Keratinocyte (primary cell): Measurements from ENCODE around the gene FLNB. TPM values are rescaled to one million over a fixed set of nuclear protein-coding genes. Genes with fewer than 3 reads are reported as not detected.

Experiments
- DNase-seq: peaks from one replicate; pipeline ENCODE4 v3.0.0-alpha.2; 2011; ENCODE audit warnings: low read depth, missing footprints, low spot score
- FAIRE-seq: peaks from 2 replicates; lab custom pipeline; 2011; peaks lifted over from hg19 to GRCh38; lab: Jason Lieb, UNC
- H2AFZ ChIP-seq: 2 replicates; pipeline ENCODE4 v1.6.0; 2012; ENCODE audit warnings: low read length, control low read depth, inconsistent platforms; ENCODE audit not compliant: control insufficient read depth
- H3K27ac ChIP-seq: 2 replicates; pipeline ENCODE4 v1.5.1; 2011; ENCODE audit warnings: low read length; ENCODE audit not compliant: control insufficient read depth, insufficient read depth
- H3K27me3 ChIP-seq: 3 replicates; pipeline ENCODE4 v1.6.0; 2011; ENCODE audit warnings: low read length; ENCODE audit not compliant: control insufficient read depth, insufficient read depth; ENCODE audit errors: extremely low read depth
- H3K36me3 ChIP-seq, 2 experiments: 2 replicates in 1 of 2; 3 replicates in 1 of 2; pipeline ENCODE4 v1.5.1; 2011; ENCODE audit warnings: low read length in 2 of 2, mild to moderate bottlenecking in 1 of 2; ENCODE audit not compliant: control insufficient read depth in 2 of 2, insufficient read depth in 2 of 2; ENCODE audit errors: extremely low read depth in 1 of 2
- H3K4me1 ChIP-seq: 3 replicates; pipeline ENCODE4 v1.5.1; 2011; ENCODE audit warnings: low read length; ENCODE audit not compliant: control insufficient read depth, insufficient read depth; ENCODE audit errors: extremely low read depth
- H3K4me2 ChIP-seq: 3 replicates; pipeline ENCODE4 v1.6.0; 2011; ENCODE audit warnings: low read depth, low read length; ENCODE audit not compliant: control insufficient read depth, insufficient read depth; ENCODE audit errors: extremely low read depth
- H3K4me3 ChIP-seq, 3 experiments: fragments of 200-600 bp in 1 of 3; sonication (generic) in 1 of 3; 2 replicates in 2 of 3; 3 replicates in 1 of 3; pipeline ENCODE4 v1.5.1; 2011 to 2016; ENCODE audit warnings: low read length in 3 of 3, mild to moderate bottlenecking in 3 of 3, control low read depth in 2 of 3, inconsistent platforms in 1 of 3, low read depth in 1 of 3, mixed read lengths in 1 of 3, mixed run types in 1 of 3, moderate library complexity in 1 of 3; ENCODE audit not compliant: control insufficient read depth in 2 of 3, insufficient read depth in 2 of 3; ENCODE audit errors: extremely low read depth in 1 of 3
- H3K79me2 ChIP-seq: 2 replicates; pipeline ENCODE4 v1.6.0; 2012; ENCODE audit warnings: low read length; ENCODE audit not compliant: control insufficient read depth, insufficient read depth
- H3K9ac ChIP-seq: 3 replicates; pipeline ENCODE4 v1.6.0; 2011; ENCODE audit warnings: low read length; ENCODE audit not compliant: control insufficient read depth, insufficient read depth; ENCODE audit errors: extremely low read depth
- H3K9me1 ChIP-seq: 3 replicates; pipeline ENCODE4 v1.6.0; 2011; ENCODE audit warnings: low read length; ENCODE audit not compliant: control insufficient read depth, insufficient read depth; ENCODE audit errors: extremely low read depth
- H3K9me3 ChIP-seq: 2 replicates; pipeline ENCODE4 v1.5.1; 2012; ENCODE audit warnings: low read depth, low read length; ENCODE audit not compliant: control insufficient read depth
- H4K20me1 ChIP-seq: 3 replicates; pipeline ENCODE4 v1.6.0; 2011; ENCODE audit warnings: low read length; ENCODE audit not compliant: control insufficient read depth, insufficient read depth; ENCODE audit errors: extremely low read depth
- EZH2 ChIP-seq: IDR thresholded peaks from one replicate; pipeline ENCODE4 v1.6.1; 2012; ENCODE audit warnings: inconsistent platforms, mild to moderate bottlenecking, low read length, moderate library complexity
- dilution Hi-C: fragments of 300-500 bp; cut with MboI; formaldehyde crosslinking; loops from one replicate; pipeline ENCODE4 v1.7.0; 2020; ENCODE audit warnings: low sequenced_read_pairs; ENCODE audit not compliant: extremely low pct_ligation_motif_present
- polyA plus RNA-seq, 5 experiments: library from polyadenylated mRNA; depleted of rRNA in 3 of 5; stranded (reverse) in 3 of 5; stranded (forward) in 1 of 5; unstranded in 1 of 5; fragments of >200 nt; gene quantifications; 1 replicate in 1 of 5; 2 replicates in 3 of 5; 3 replicates in 1 of 5; pipeline versions ENCODE4 v1.2.1 to v1.2.3, GENCODE V29; 2011 to 2012; ENCODE audit warnings: missing spikeins in 2 of 5, low read depth in 1 of 5, low replicate concordance in 1 of 5
- TF ChIP-seq, protein P1 (sequence below), 3 experiments: IDR thresholded peaks in 1 of 3; conservative IDR thresholded peaks in 1 of 3; optimal IDR thresholded peaks in 1 of 3; 2 replicates in 2 of 3; 3 replicates in 1 of 3; pipeline versions ENCODE3 to v1.5.1; 2011; ENCODE audit warnings: low read length in 3 of 3, mild to moderate bottlenecking in 3 of 3, moderate library complexity in 2 of 3, control low read depth in 1 of 3, inconsistent platforms in 1 of 3; ENCODE audit not compliant: insufficient read depth in 2 of 3; ENCODE audit errors: extremely low read depth in 1 of 3

The FLNB gene
- polyA plus RNA-seq, 1 donor (not counting 4 experiments of a cell fraction or from before 2014, with no cell fraction given), result 289 TPM

DNA sequence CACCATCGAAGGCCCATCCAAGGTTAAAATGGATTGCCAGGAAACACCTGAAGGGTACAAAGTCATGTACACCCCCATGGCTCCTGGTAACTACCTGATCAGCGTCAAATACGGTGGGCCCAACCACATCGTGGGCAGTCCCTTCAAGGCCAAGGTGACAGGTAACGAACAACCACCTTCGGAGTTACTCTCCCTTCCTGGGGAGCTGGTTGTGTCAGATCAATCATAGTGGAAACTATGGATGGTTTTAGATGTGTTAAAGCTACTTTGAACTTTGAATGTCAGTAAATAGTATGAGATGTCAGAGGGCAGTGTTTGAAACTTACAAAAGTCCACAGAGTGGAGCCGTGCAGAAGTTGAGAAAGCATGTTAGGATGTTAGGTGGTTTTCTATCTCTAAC lies 160.3 kb downstream of the FLNB start:
- Histone ChIP-seq H3K4me3 (no peak overlapping the region), H3K79me2 (no peaks in the 10 kb centered on the region), H3K4me2 (no peak overlapping the region), H3K36me3 (peaks cover 62 to 73% of the 10 kb centered on the region in 2 experiments), H3K9ac (no peak overlapping the region), H3K27me3 (no peaks in the 10 kb centered on the region), H3K4me1 (peaks cover under 1% of the 10 kb centered on the region), H2AFZ (no peak overlapping the region), H4K20me1 (peaks cover 29% of the 10 kb centered on the region), H3K9me3 (no peaks in the 10 kb centered on the region), H3K9me1 (peaks cover 4% of the 10 kb centered on the region), H3K27ac (no peak overlapping the region)
- FAIRE-seq, result no peak
- no peak for DNase-seq
- TF ChIP-seq, protein P1, sequence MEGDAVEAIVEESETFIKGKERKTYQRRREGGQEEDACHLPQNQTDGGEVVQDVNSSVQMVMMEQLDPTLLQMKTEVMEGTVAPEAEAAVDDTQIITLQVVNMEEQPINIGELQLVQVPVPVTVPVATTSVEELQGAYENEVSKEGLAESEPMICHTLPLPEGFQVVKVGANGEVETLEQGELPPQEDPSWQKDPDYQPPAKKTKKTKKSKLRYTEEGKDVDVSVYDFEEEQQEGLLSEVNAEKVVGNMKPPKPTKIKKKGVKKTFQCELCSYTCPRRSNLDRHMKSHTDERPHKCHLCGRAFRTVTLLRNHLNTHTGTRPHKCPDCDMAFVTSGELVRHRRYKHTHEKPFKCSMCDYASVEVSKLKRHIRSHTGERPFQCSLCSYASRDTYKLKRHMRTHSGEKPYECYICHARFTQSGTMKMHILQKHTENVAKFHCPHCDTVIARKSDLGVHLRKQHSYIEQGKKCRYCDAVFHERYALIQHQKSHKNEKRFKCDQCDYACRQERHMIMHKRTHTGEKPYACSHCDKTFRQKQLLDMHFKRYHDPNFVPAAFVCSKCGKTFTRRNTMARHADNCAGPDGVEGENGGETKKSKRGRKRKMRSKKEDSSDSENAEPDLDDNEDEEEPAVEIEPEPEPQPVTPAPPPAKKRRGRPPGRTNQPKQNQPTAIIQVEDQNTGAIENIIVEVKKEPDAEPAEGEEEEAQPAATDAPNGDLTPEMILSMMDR (optimal IDR thresholded peaks at IDR 0.05 in 1 of 3, IDR thresholded peaks at IDR 0.05 in 1 of 3, conservative IDR thresholded peaks at IDR 0.05 in 1 of 3; ENCODE audit: extremely low read depth in 1 of 3, insufficient read depth in 2 of 3, low read length in 3 of 3), result no peak
- no peak for TF ChIP-seq EZH2
- dilution Hi-C loops, result no loop called here

DNA sequence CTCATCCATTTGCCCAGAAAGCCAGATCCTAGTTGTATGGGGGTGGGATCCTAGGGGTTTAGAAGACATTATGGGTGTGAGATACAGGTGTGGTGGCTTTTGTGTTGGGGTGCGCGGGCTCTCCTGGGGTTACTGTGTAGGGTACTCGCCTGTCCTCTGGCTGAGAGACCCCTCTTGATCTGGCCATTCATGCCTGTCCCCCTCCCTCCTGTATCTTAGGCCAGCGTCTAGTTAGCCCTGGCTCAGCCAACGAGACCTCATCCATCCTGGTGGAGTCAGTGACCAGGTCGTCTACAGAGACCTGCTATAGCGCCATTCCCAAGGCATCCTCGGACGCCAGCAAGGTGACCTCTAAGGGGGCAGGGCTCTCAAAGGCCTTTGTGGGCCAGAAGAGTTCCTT lies 161.1 kb downstream of the FLNB start:
- H3K4me3 ChIP-seq, result no peak overlapping the region
- H2AFZ ChIP-seq, result no peak overlapping the region
- H3K27me3 ChIP-seq, result no peaks in the 10 kb centered on the region
- TF ChIP-seq, protein P1 (optimal IDR thresholded peaks at IDR 0.05 in 1 of 3, IDR thresholded peaks at IDR 0.05 in 1 of 3, conservative IDR thresholded peaks at IDR 0.05 in 1 of 3; ENCODE audit: extremely low read depth in 1 of 3, insufficient read depth in 2 of 3, low read length in 3 of 3), result no peak
- no peak for TF ChIP-seq EZH2
- H3K36me3 ChIP-seq, result peaks cover 54 to 64% of the 10 kb centered on the region in 2 experiments
- H3K4me2 ChIP-seq, result no peak overlapping the region
- dilution Hi-C loops, result no loop called here
- no peak overlapping the region for H3K9ac ChIP-seq
- H3K9me3 ChIP-seq, result no peaks in the 10 kb centered on the region
- peaks cover 21% of the 10 kb centered on the region for H4K20me1 ChIP-seq
- no peaks in the 10 kb centered on the region for H3K79me2 ChIP-seq
- DNase-seq (no peak), FAIRE-seq (no peak)
- H3K9me1 ChIP-seq, result peaks cover 4% of the 10 kb centered on the region
- peaks cover 9% of the 10 kb centered on the region for H3K4me1 ChIP-seq
- H3K27ac ChIP-seq, result no peak overlapping the region
